Measurements from ENCODE around the gene ZSCAN22.
"Not testable (repeated sequence)": the region's sequence is repeated elsewhere in the genome, so short reads cannot be mapped to it uniquely, and the experiment has no call there.

The ZSCAN22 gene

DNA sequence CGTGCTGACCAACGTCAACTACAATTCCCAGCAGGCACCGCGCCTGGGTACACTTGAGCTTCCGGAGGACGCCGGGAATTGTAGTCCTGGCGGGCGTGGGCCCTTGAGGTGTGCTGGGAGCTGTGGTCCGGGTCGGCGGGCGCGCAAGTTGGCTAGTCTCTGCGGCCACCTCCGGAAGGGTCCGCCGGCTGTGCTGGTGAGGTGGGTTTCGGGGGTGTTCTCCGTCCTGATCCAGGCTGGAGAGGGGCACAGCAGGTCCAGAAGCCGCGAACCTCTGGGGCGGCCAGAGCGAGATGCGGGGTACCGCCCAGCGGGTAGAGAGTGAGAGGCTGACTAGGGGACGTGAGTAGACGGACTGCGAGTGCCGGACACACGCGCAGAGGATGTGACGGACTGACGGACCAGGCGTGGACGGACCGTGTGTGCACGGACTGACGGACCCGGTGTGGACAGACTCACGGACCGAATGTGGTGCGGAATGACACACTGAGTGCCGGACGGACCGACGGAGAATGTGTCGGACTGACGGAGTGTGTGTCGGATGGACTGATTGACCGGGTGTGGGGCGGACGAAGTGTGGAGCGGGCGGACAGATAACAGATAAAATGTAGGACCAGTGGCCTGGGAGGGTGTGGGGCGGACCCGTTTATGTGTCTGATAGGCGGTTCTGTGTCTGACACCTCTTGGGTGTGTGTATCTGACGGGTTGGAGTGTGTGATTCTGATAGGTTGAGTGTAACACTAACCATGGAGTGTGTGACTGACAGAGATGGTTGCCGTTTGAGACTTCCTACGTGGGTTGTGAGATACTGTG lies at the start of gene ZSCAN22:
TSS of gene ZSCAN22 (plus strand) at position 81 of the 813 bp plus-strand sequence. CDS start 7,809 bp downstream, outside the sequence.
- DNase-seq = peak; percentile 99

DNA sequence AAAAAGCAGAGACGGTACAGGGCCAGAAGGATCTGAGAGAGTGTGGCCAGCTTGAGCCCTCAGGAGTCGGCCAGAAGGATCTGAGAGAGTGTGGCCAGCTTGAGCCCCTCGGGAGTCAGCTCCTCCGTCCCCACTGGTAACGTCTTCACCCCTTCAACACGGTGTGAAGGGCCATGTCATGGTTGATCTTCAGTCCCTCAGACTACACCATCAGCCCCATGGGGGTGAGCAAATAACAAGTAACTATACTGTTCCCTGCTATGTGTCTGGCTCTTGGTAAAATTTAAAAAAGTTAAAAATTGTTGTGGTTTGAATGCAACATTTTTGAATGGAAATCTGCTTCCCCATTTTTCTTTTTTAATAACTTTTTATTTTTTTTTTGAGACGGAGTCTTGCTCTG lies 49.6 kb upstream of the ZSCAN22 start:
- no peak for DNase-seq

- DNase-seq = no peak
Measured at GRCh38 chr19:58277748-58278540, 48.9 kb upstream of the ZSCAN22 start.

DNA sequence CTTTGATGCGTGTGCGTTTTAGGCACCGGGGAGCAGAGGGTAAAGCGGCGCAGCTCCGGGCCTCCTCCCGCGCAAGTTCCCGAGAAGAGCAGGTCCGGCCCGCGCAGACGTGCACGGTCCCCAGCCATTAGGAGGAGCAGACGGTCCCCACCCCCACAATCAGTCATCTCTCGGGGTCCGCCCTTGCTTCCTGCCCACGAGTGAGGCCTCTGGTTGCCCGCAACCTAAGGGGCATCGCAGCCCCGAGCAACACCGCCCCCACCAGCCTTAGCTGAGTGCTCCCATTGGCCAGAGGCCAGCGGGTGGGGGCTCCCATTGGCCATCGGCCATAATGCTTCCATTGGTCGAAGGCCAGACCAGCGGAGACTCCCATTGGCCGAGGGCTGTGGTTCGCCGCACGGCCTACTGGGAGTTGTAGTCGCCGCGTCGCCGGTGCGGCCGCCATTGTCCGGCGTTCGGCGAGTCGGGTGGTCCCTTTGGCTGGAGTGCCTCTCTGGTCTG lies 48.2 kb upstream of the ZSCAN22 start, which contains the start of gene ZNF8:
TSS of gene ZNF8 (plus strand) at position 415 of the 501 bp plus-strand sequence. CDS start 127 bp downstream, outside the sequence.
- DNase-seq = peak; percentile 100

DNA sequence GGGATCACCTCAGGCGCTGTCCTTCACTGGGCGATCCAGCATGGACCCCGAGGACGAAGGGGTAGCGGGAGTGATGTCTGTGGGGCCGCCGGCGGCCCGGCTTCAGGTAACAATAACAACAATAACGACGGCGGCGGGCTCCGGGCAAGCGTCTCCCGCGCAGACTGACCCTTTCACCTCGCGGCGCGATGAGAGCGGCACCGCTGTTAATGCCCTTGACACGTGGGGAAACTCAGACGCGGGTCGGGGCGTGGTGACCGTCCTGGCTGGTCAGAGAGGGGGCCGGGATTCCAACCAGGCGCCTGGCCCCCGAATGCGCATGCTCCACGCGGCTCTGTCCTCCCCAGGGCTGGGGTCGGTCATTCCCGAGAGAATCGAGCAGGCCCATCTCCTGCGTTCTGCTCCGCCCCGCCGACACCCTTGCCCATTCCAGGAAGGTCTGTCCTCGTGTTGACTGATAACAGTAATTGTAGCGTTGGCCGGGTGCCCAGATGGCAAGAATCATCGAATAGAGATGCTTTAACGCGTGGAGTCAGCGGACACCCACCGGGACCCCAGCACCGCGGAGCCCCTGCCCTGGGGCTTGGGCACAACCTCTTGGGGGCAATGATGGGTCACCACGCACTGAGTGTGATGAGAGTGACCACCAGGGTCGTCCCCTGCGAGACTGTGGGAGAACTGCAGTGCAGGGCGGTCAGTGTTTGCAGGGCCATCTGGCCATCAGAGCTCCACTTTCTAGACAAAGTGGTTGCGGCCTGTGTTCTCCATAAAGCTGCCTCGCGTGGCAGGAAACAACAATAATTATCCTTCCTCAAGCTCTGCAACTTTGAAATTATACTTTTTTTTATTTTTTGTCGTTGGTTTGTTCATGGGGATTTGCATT lies 47.5 kb upstream of the ZSCAN22 start:
- peak; percentile 89 for DNase-seq

DNA sequence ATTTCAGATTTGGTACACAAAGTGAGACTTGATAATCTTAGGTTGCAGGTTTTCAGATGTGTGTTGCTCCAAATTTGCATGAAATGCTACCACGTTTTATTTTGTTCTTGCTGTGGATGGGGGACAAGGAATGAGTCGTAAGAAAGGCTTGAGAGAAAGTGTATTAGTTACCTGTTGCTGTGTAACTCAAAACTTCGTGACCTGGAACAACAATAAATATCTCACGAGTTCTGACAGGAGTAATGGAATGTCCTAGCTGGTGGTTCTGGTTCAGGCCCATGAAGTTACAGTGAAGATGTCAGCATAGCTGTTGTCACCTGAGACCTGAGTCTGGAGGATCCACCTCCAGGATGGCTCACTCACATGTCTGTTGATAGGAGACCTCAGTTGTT lies 46.9 kb upstream of the ZSCAN22 start:
- DNase-seq = no peak

DNA sequence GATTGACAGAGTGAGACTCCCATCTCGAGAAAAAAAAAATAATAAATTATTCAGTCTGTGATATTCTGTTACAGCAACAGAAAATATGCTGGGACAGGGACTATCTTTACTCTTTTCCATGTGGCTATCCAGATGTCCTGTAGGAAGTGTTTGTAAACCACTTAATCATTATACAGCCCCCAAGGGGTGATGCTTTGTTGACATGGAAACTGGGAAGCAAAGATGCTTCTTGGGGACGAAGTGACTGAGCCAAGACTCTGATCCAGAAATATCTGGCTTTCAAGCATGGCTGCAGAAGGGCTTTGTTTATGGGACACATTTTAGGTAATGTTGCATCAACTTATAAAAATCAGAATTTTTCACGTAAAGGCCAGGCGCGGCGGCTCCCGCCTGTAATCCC lies 42.6 kb upstream of the ZSCAN22 start:
- no peak for DNase-seq

- no peak for DNase-seq
Measured at GRCh38 chr19:58291943-58292342, 34.9 kb upstream of the ZSCAN22 start.

DNA sequence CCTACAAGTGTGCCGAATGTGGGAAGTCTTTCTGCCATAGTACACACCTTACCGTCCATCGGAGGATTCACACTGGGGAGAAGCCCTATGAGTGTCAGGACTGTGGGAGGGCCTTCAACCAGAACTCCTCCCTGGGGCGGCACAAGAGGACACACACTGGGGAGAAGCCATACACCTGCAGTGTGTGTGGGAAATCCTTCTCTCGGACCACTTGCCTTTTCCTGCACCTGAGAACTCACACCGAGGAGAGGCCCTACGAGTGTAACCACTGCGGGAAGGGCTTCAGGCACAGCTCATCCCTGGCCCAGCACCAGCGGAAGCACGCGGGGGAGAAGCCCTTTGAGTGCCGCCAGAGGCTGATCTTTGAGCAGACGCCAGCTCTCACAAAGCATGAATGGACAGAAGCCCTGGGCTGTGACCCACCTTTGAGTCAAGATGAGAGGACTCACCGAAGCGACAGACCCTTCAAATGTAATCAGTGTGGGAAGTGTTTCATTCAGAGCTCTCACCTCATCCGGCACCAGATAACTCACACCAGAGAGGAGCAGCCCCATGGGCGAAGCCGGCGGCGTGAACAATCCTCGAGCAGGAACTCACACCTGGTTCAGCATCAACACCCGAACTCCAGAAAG lies 31.9 kb upstream of the ZSCAN22 start:
- DNase-seq = no peak

GRCh38 chr19:58296104-58296503 lies 30.7 kb upstream of the ZSCAN22 start:
- DNase-seq = no peak

GRCh38 chr19:58300620-58301019 lies 26.2 kb upstream of the ZSCAN22 start:
- DNase-seq = no peak

DNA sequence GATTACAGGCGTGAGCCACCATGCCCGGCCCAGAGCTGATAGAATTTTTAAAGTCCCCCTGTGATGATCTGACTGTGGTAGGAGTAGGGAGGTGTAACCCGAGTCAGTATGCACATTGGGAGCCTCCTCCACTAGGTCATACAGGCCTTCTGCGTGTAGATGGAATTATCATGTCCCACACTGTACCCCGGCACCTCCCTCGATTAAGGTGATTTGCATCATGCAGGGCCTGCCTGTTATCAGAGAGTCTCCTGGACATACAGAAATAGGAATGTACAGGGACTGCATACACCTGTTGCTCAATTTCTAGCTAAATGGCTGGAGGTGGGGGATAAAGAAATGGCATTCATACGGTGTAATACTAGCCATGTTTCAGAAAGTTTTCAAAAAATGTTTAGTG lies 22.5 kb upstream of the ZSCAN22 start:
- no peak for DNase-seq

DNA sequence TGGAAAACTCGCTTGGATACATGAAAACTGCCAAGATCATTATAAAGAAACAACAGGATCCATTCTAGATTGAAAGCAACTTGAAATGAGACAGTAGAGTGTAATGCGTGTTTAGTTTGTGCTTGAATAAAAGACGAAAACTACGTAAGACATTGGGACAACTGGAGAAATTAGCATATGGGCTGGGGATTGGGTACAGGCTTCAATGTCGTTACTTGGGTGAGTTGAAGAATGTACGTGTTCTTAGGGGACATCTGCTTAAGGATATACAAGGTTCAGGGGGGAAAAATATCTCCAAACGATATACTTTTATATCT lies 22.1 kb upstream of the ZSCAN22 start:
- DNase-seq = no peak

DNA sequence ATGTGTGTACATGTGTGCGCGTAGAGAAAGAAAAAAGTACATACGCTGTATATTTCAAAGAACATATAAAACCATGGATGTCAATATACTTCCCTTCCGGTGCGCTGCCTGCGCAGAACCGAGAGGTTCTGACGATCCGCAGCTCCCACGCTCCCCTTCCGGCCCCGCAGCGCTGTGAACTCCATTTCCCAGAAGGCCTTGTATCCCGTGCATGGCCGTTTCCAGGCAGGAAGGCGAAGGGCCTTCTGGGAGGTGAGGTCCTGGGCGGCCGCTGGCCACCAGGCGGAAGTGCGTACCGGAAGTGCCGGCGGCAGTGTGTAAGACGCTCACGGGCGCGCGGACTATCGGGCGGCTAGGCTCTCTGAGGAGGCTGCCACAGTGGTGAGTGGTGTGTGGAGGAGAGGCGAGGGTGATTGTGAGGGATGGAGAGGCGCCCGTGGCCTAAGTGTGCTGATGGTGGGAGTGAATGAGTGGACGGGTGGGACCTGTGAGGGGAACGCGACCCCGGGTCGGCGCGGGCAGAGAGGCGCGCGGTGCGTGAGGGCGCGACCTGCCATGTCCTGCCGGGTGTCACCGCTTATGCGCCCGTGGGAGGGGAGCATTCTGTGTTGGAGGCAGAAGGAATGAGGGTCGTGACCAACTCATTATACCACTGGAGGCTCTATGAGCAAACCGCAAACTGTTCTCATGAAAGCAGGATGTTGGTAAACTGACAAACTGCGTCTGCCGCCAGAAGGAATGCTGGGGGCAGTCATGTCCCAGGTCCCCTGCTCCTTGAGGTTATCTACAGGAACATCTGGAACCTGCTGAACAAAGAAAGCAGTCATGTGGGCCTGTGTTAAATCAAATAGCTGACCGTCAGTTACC lies 21.5 kb upstream of the ZSCAN22 start, which contains the start of gene ERVK3-1:
TSS of gene ERVK3-1 (plus strand) at position 313 of the 867 bp plus-strand sequence. CDS start 6,792 bp downstream, outside the sequence.
- DNase-seq = peak; percentile 94

DNA sequence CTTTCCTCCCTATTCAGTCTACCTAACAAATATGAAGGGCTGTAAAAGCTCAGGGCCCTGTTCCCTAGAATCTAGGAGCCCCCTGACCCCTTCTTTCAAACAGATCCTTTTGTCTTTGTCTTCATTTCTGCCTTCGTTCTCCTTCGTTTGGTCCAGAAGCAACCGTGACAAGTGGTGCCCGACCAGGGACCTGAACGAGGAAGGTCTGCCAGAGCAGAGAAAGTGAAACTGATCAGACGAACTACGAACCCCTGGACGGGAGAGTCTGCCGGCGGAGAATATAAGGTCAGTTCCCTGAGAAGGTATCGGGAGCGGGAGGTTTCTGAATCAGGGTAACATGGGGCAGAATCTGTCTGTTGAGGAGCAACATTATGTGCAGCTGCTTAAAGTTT lies 20.9 kb upstream of the ZSCAN22 start:
- no peak for DNase-seq

DNA sequence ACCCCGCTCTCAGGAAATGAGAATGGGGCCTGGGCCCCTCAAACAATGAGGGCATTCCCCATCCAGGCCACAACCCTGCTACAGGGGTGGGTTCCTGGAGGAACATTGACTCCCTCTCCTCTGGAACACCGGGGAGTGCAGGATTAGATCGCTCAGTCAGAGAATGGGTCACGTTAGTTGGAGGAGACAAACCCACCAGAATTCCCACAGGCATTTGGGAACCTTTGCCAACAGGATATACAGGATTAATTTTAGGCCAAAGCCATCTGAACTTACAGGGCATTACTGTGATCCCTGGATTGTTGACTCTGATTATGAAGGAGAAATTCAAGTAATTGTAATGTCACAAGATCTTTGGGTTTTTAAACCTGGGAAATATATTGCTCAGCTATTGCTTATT lies 19.1 kb upstream of the ZSCAN22 start:
- no peak for DNase-seq

DNA sequence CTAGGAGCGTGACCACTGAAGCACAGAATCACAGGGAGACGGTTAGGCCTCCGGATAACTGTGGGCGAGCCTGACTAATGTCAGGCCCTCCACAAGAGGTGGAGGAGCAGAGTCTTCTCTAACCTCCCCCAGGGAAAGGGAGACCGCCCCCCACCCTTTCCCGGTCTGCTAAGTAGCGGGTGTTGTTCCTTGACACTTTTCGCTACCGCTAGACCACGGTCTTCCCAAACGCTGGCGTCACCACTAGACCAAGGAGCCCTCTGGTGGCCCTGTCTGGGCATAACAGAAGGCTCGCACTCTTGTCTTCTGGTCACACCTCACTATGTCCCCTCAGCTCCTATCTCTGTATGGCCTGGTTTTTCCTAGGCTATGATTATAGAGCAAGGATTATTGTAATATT lies 16.1 kb upstream of the ZSCAN22 start:
- not testable (repeated sequence) for DNase-seq

DNA sequence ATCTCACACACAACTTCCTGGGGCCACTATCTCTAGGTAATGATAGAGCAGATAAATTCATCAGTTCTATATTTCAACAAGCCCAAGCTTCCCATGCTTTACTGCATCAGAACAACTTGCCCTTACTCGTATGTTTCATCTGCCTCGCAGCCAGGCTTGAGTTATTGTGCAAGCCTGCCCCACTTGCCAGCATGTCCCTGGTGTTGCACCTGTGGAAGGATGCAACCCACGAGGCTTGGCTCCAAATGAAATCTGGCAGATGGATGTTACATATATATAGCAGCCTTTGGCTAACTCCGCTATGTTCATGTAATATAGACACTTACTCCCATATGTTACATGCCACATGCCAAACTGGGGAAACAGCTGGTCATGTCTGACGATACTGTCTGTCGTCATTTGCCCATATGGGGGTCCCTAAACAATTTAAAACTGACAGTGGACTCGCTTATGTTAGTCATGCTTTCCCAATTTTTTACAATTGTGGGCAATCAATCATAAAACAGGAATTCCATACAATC lies 15.4 kb upstream of the ZSCAN22 start:
- DNase-seq = no peak

- DNase-seq = no peak
Measured at GRCh38 chr19:58315580-58315979, 11.2 kb upstream of the ZSCAN22 start.

GRCh38 chr19:58317476-58318072 lies 9.2 kb upstream of the ZSCAN22 start:
- DNase-seq = no peak

DNA sequence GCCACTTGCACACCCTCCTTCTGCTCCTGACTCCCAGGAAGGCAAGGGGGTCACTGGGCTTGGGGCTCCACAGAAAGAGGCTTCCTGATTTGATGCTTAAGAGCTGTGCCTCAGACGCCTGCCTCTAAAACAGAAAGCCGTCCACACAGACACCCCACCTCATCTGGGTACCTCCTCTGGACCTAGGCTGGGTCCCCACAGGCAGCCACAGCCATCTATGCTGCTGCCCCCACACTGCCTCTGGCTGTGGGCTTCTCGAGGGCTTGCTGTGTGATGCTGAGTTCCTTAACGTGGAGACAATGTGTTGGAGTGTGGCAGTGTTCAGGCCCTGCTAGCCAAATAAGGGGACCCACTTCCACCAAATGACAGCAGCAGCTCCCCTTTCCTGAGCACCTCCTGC lies 8.5 kb upstream of the ZSCAN22 start:
- DNase-seq = no peak
